NT2/D1 (cell line): ENCODE measurements around the gene NF1.

Experiments used
- SUZ12 ChIP-seq: IDR thresholded peaks from 2 replicates; pipeline ENCODE4 v1.6.1; 2011; ENCODE audit not compliant: insufficient read length, insufficient read depth; ENCODE audit errors: extremely low read depth
- YY1 ChIP-seq: IDR thresholded peaks from 2 replicates; pipeline ENCODE4 v1.6.1; 2011; ENCODE audit not compliant: insufficient read length, insufficient read depth

GRCh38 chr17:31078290-31078689 is 16.5 kb upstream of the NF1 start:
- no peak for TF ChIP-seq YY1
- TF ChIP-seq SUZ12, result no peak
